Measurements from ENCODE around the gene RPS6KC1.
A peak's percentile ranks its signal among the peaks of the same experiment; 100 is the strongest.

RPS6KC1 gene, protein sequence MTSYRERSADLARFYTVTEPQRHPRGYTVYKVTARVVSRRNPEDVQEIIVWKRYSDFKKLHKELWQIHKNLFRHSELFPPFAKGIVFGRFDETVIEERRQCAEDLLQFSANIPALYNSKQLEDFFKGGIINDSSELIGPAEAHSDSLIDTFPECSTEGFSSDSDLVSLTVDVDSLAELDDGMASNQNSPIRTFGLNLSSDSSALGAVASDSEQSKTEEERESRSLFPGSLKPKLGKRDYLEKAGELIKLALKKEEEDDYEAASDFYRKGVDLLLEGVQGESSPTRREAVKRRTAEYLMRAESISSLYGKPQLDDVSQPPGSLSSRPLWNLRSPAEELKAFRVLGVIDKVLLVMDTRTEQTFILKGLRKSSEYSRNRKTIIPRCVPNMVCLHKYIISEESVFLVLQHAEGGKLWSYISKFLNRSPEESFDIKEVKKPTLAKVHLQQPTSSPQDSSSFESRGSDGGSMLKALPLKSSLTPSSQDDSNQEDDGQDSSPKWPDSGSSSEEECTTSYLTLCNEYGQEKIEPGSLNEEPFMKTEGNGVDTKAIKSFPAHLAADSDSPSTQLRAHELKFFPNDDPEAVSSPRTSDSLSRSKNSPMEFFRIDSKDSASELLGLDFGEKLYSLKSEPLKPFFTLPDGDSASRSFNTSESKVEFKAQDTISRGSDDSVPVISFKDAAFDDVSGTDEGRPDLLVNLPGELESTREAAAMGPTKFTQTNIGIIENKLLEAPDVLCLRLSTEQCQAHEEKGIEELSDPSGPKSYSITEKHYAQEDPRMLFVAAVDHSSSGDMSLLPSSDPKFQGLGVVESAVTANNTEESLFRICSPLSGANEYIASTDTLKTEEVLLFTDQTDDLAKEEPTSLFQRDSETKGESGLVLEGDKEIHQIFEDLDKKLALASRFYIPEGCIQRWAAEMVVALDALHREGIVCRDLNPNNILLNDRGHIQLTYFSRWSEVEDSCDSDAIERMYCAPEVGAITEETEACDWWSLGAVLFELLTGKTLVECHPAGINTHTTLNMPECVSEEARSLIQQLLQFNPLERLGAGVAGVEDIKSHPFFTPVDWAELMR

DNA sequence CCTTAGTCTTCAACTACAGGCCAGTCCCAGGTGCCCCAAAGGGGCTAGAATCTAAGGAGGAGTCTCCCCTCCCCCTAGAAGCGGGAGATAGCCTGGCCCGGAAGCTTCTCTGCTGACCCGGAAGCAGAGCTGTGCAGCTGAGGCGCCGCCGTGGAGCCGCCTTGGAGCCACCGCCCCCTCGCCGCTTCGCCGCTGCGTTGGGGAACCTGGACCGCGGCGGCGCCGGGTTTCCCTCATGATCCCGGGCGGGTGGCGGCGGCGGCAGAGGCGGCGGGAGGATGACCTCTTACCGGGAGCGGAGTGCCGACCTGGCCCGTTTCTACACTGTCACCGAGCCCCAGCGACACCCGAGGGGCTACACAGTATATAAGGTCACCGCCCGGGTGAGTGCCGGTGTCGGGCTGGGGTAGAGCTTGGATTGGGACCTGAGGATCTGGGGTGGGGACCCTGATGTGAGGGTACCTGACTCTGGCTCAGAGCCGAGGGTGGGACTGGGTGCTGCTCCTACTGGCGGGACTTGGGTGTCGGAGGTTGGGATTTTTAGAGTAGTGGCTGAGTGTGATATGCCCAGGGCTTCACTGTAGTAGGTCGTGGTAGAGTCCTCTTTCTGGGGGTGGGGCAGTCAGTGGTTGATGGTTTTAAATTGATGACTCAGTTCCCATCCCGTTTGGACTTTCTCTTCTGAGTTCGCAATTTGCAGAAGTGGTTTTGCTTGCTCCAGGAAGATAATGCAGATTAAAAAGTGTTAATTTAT, at the start of gene RPS6KC1:
RPS6KC1 (plus strand) TSS at position 115 of the 754 bp plus-strand sequence; CDS start at position 279, 164 bp downstream.
- peak within 1 kb of the TSS; percentile 94 for H3K4me3 ChIP-seq (ENCODE audit: low read length)
- TF ChIP-seq, protein P1, sequence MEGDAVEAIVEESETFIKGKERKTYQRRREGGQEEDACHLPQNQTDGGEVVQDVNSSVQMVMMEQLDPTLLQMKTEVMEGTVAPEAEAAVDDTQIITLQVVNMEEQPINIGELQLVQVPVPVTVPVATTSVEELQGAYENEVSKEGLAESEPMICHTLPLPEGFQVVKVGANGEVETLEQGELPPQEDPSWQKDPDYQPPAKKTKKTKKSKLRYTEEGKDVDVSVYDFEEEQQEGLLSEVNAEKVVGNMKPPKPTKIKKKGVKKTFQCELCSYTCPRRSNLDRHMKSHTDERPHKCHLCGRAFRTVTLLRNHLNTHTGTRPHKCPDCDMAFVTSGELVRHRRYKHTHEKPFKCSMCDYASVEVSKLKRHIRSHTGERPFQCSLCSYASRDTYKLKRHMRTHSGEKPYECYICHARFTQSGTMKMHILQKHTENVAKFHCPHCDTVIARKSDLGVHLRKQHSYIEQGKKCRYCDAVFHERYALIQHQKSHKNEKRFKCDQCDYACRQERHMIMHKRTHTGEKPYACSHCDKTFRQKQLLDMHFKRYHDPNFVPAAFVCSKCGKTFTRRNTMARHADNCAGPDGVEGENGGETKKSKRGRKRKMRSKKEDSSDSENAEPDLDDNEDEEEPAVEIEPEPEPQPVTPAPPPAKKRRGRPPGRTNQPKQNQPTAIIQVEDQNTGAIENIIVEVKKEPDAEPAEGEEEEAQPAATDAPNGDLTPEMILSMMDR (conservative IDR thresholded peaks at IDR 0.05; ENCODE audit: low read length): peak; percentile 26
- peak; percentile 78 for DNase-seq (ENCODE audit: low read depth)

DNA sequence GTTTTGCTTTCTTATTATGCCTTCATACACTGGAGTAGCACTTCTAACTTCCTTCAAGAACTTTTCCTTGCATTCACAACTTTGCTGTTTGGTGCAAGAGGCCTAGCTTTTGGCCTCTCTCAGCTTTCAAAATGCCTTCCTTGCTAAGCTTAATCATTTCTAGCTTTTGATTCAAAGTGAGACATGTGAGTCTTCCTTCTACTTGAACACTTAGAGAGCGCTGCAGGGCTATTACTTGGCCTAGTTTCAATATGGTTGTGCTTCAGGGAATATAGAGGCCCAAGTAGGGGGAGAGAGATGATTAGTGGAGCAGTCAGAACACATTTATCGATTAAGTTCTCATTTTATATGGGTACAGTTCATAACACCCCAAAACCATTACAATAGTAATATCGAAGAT, 47.8 kb upstream of the RPS6KC1 start:
- no peak for DNase-seq (ENCODE audit: low read depth)
- TF ChIP-seq, protein P1 (conservative IDR thresholded peaks at IDR 0.05; ENCODE audit: low read length): no peak
- H3K4me3 ChIP-seq (ENCODE audit: low read length): no peak overlapping the region

DNA sequence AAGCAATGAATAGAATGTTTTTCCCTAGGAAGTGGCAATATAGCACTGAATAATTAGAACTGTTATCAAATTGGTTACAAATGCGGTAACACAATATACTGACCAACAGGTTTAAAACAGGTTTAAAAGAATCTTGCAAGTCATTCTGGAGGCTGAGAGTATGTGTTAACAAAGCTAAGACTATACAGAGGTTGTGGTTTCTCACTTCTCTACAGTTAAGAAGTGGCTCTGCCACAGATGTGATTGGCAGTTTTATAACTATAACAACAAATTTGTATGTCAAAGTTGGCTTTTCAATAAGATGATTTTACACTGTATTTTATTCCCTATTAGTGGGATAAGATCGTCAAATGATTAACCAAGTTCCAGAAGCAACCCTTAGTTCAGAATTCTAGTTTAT, 42.5 kb upstream of the RPS6KC1 start:
- TF ChIP-seq, protein P1 (conservative IDR thresholded peaks at IDR 0.05; ENCODE audit: low read length): no peak
- no peak for DNase-seq (ENCODE audit: low read depth)
- no peak overlapping the region for H3K4me3 ChIP-seq (ENCODE audit: low read length)

DNA sequence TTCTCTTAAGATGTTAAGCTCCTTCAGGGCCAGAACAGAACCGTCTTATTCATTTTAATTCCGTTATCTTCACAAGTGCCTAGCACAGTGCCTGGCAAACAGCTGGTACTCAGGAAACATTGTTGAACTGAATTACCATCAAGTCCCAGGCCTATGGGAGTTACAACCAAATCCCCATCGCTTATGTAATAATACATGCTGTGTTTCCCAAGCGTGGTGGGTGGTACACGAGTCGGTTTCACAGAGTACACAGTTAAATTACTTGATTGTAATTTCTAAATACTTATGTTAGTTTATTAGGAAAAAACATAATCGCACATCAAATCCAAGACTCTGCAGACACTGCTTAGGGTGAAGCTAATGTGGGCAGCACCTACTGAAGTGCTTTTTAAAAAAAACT, 36.4 kb upstream of the RPS6KC1 start:
- H3K4me3 ChIP-seq (ENCODE audit: low read length): peak overlapping the region; percentile 88
- TF ChIP-seq, protein P1 (conservative IDR thresholded peaks at IDR 0.05; ENCODE audit: low read length): no peak
- peak; percentile 41 for DNase-seq (ENCODE audit: low read depth)

DNA sequence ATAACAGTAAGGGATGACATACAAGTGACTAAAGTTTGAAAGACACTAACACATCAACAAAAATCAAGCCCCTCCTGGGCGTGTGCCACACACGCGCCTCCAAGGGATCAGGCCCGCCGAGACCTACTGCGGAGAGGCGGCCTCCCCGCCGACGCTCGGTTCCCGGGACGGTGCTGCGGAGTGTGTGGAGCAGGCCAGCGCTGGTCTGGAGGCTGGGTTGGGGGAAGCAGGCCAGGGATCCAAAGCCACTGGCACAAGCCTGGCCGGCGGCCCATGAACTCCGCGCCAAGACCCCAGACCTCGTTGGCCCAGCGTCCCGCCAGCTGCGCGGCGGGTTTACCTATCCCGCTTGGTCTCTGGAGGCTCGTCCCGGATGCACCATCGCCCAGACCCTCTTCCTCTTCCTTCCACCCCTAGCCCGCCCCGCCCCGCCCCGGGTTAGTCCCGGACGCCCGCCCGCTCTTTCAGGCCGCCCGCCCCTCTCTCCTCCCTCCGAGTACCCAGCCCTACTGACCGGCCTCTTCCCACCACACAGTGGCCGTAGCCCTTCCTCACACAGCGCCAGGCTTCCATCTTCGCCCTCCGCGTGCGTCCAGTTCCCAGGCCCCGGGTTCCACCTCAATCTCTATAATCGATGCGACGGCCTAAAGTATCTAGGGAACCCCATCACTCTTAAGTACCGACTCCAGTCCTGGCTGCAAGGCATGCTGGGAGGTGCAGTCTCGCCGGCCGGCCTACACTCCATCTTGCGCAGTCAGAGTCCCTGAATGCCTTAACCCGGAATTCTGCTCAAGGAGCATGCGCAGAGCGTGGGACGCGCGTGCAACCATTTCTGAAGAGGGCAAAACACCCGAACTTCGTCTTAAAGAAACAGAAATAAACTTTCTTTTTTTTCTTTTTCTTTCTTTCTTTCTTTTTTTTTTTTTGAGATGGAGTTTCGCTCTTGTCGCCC, 35.7 kb upstream of the RPS6KC1 start, which contains the start of gene ANGEL2:
ANGEL2 (minus strand) TSS at position 769 of the 952 bp plus-strand sequence; CDS start at position 573, 196 bp downstream.
- H3K4me3 ChIP-seq (ENCODE audit: low read length): peak within 1 kb of the TSS; percentile 88
- peak; percentile 98 for DNase-seq (ENCODE audit: low read depth)
- TF ChIP-seq, protein P1 (conservative IDR thresholded peaks at IDR 0.05; ENCODE audit: low read length): no peak

All from AG10803 (cell line).